ENCODE results near the gene ZC3H4. TPM values are rescaled to one million over a fixed set of nuclear protein-coding genes. Genes with fewer than 3 reads are reported as not detected.

Gene ZC3H4
- total and polyA plus RNA-seq, 2 donors (not counting 1 experiment from before 2014, with no cell fraction given) = 12.7 to 73.7 TPM

GRCh38 chr19:47107953-47108746, 5.4 kb downstream of the ZC3H4 start:
- intact Hi-C loops (cut with micrococcal nuclease) = loop anchor here (2.0 kb wide), 1 partner anchor 13 kb away; no protein-coding TSS in a partner anchor
- TF ChIP-seq CTCF (IDR thresholded peaks at IDR 0.05) (no peak), EZH2 (IDR thresholded peaks at IDR 0.05; ENCODE audit: borderline replicate concordance, insufficient read depth, low read depth, low read length, poor library complexity, severe bottlenecking) (no peak)
- ChIA-PET CTCF (interaction anchor here (1.2 to 2.7 kb wide), 3 partner anchors 18 to 29 kb away, joined by 3 to 10 read pairs (median 6); no protein-coding TSS in a partner anchor), POLR2A (no interaction called here)
- Histone ChIP-seq H2AFZ (ENCODE audit: insufficient read depth, low read depth, low read length, poor library complexity, severe bottlenecking) (no peak overlapping the region), H3K4me3 (ENCODE audit: control extremely low read depth in 1 of 5, extremely low read depth in 1 of 5, insufficient read depth in 1 of 5, low read depth in 2 of 5, low read length in 4 of 5) (no peak overlapping the region), H3K4me2 (replicated peaks; ENCODE audit: low read depth, low read length, poor library complexity, severe bottlenecking) (peak overlapping the region; percentile 31), H3K27ac (ENCODE audit: low read length in 2 of 2) (peak overlapping the region; percentile 18 to 100), H3K4me1 (ENCODE audit: control insufficient read depth in 2 of 2, insufficient read depth in 2 of 2, low read length in 2 of 2) (peaks cover 38% of the 10 kb centered on the region in 2 donors), H3K9me3 (ENCODE audit: control extremely low read depth in 1 of 3, control insufficient read depth in 2 of 3, insufficient read depth in 1 of 3, low read length in 2 of 3) (no peaks in the 10 kb centered on the region), H3K79me2 (ENCODE audit: control insufficient read depth, insufficient read depth, low read length) (peaks cover 79% of the 10 kb centered on the region), H4K20me1 (ENCODE audit: control insufficient read depth, insufficient read depth, low read length, poor library complexity, severe bottlenecking) (peaks cover 4% of the 10 kb centered on the region), H3K27me3 (replicated peaks in 1 of 4; ENCODE audit: control extremely low read depth in 1 of 4, control insufficient read depth in 3 of 4, insufficient read depth in 4 of 4, low read length in 3 of 4) (no peaks in the 10 kb centered on the region), H3K9ac (ENCODE audit: low read length) (no peak overlapping the region), H3K36me3 (replicated peaks in 1 of 2; ENCODE audit: control extremely low read depth in 1 of 2, control insufficient read depth in 1 of 2, extremely low read depth in 1 of 2, insufficient read depth in 2 of 2, low read length in 1 of 2) (peaks cover 6 to 21% of the 10 kb centered on the region in 2 experiments)
- no peaks in the 10 kb centered on the region for H3K9me3 Mint-ChIP-seq (ENCODE audit: insufficient read depth)
- DNase-seq (no peak), ATAC-seq (ENCODE audit: low read depth) (no peak)
- 82% methylated on average over 7 of the region's 9 CpGs for WGBS (ENCODE audit: insufficient coverage)
- peak overlapping the region; percentile 80 for H3K27ac Mint-ChIP-seq
- peaks cover 54% of the 10 kb centered on the region for H3K4me1 Mint-ChIP-seq
- H3K27me3 Mint-ChIP-seq = no peaks in the 10 kb centered on the region
- H3K4me3 Mint-ChIP-seq = no peak overlapping the region
